Thyroid gland (tissue), 4 donors: Measurements from ENCODE around the gene PKP4.

Experiments used
- POLR2A ChIP-seq, 2 donors: fragments of 450-650 bp; IDR thresholded peaks; one replicate each; pipeline ENCODE4 v1.6.1; 2017; ENCODE audit warnings: antibody characterized with exemption in 2 of 2, mild to moderate bottlenecking in 2 of 2, moderate library complexity in 1 of 2
- TF ChIP-seq, protein P1 (sequence below), 6 experiments: fragments of 200-600 bp in 3 of 6; fragments of 450-650 bp in 3 of 6; sonication (generic) in 3 of 6; IDR thresholded peaks; one replicate each; pipeline ENCODE4 v1.5.1; 2016 to 2019; ENCODE audit warnings: antibody characterized with exemption in 6 of 6, mild to moderate bottlenecking in 2 of 6, inconsistent platforms in 1 of 6, moderate library complexity in 1 of 6

DNA sequence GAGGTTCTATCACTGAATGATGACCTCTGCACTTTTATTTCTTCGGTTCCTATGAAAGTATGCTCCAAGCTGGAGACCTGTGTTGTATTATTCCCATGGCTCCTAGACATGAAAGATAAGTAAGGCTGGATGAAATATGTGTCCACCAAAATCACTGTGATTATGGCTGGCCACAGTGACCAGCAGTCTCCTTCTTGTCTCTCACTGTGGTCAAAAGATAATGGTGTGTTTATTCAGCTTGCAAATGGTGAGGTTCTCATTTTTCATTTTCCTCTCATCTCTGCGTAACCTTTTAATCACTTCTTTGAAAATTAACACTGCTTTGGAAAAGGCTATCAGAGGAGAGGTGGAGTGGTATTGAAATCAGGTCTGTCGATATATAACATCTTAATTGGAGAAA is 230.6 kb downstream of the PKP4 start:
- TF ChIP-seq, protein P1, sequence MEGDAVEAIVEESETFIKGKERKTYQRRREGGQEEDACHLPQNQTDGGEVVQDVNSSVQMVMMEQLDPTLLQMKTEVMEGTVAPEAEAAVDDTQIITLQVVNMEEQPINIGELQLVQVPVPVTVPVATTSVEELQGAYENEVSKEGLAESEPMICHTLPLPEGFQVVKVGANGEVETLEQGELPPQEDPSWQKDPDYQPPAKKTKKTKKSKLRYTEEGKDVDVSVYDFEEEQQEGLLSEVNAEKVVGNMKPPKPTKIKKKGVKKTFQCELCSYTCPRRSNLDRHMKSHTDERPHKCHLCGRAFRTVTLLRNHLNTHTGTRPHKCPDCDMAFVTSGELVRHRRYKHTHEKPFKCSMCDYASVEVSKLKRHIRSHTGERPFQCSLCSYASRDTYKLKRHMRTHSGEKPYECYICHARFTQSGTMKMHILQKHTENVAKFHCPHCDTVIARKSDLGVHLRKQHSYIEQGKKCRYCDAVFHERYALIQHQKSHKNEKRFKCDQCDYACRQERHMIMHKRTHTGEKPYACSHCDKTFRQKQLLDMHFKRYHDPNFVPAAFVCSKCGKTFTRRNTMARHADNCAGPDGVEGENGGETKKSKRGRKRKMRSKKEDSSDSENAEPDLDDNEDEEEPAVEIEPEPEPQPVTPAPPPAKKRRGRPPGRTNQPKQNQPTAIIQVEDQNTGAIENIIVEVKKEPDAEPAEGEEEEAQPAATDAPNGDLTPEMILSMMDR (IDR thresholded peaks at IDR 0.05): no peak
- no peak for TF ChIP-seq POLR2A (IDR thresholded peaks at IDR 0.05)
